Esophagus mucosa (tissue), 1 donor: ENCODE data around the gene SLC39A2. TPM values are rescaled to one million over a fixed set of nuclear protein-coding genes. Genes with fewer than 3 reads are reported as not detected.

Experiments
- ATAC-seq: fragments of 200-7000 bp; cut with Tn5 transposase; one replicate; pipeline ENCODE4 v1.9.1; 2020
- total RNA-seq: library from RNA; stranded (reverse); gene quantifications from one replicate; pipeline ENCODE4 v1.2.4, GENCODE V29; 2023
- donor health status: DM: yes; HTN: yes; CAD: no.

Gene SLC39A2
- total RNA-seq, 1 donor from 2014 or later = 15.7 TPM

- ATAC-seq = no peak
Measured at GRCh38 chr14:21049271-21049673, 50.2 kb downstream of the SLC39A2 start.

GRCh38 chr14:21050597-21050996, 51.5 kb downstream of the SLC39A2 start:
- ATAC-seq = no peak

Other genes starting within 250 kb of the SLC39A2 start
- not detected for gene EDDM3B, start 230.9 kb upstream of the SLC39A2 start, total RNA-seq
- 0.40 TPM for gene RNASE6, start 218.0 kb upstream of the SLC39A2 start, total RNA-seq
- 8.6 TPM for gene RNASE1, start 196.4 kb upstream of the SLC39A2 start, total RNA-seq
- not detected for gene RNASE3, start 107.9 kb upstream of the SLC39A2 start, total RNA-seq
- gene RNASE2, start 43.8 kb upstream of the SLC39A2 start, total RNA-seq = not detected
- gene METTL17, start 9.3 kb upstream of the SLC39A2 start, total RNA-seq = 37.8 TPM
- 54.7 TPM for gene NDRG2, start 25.8 kb downstream of the SLC39A2 start, total RNA-seq
- gene TPPP2, start 30.9 kb downstream of the SLC39A2 start, total RNA-seq = not detected
- not detected for gene RNASE13, start 35.5 kb downstream of the SLC39A2 start, total RNA-seq
- 2.7 TPM for gene RNASE7, start 43.1 kb downstream of the SLC39A2 start, total RNA-seq
- gene RNASE8, start 58.5 kb downstream of the SLC39A2 start, total RNA-seq = not detected
- gene ARHGEF40, start 71.0 kb downstream of the SLC39A2 start, total RNA-seq = 2.3 TPM
- gene ZNF219, start 99.4 kb downstream of the SLC39A2 start, total RNA-seq = 40.4 TPM
- gene TMEM253, start 101.8 kb downstream of the SLC39A2 start, total RNA-seq = 1.6 TPM
- not detected for gene OR5AU1, start 156.8 kb downstream of the SLC39A2 start, total RNA-seq